GM19351 (cell line): ENCODE results near the gene IFT81.

ENCODE experiments used
- ATAC-seq: cut with Tn5 transposase; IDR thresholded peaks from one replicate; pipeline ENCODE4 v1.9.1; 2021; ENCODE audit warnings: mild to moderate bottlenecking, moderate library complexity; ENCODE audit not compliant: unreplicated experiment

Gene IFT81

DNA sequence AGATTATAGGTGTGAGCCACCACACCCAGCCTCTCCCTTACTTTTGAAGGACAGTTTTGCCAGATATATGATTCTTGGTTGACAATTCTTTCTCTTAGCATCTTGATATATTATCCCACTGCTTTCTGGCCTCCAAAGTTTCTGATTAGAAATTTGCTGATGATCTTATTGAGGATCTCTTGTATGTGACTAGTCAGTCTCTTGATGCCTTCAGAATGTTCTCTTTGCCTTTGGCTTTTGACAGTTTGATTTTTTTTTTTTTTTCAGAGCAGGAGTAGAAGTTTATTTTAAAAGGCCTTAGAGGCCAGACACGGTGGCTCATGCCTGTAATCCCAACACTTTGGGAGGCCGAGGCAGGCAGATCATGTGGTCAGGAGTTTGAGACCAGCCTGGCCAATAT is 32.6 kb downstream of the IFT81 start:
- no peak for ATAC-seq

DNA sequence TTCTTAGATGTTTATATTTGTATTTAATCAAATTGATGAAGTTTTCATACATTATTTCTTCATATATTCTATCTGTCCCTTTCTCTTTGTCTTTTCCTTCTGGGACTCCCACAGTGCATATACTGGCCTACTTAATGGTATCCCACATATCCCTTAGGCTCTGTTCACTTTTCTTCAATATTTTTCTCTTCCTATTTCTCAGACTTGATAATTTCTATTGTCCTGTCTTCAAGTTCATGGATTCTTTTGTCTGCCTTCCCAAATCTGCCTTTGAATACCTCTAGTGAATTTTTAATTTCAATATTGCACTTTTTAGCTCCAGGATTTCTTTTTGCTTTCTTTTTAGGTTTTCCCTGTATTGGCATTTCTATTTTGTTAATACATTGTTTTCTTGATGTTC is 33.4 kb downstream of the IFT81 start:
- ATAC-seq: no peak

DNA sequence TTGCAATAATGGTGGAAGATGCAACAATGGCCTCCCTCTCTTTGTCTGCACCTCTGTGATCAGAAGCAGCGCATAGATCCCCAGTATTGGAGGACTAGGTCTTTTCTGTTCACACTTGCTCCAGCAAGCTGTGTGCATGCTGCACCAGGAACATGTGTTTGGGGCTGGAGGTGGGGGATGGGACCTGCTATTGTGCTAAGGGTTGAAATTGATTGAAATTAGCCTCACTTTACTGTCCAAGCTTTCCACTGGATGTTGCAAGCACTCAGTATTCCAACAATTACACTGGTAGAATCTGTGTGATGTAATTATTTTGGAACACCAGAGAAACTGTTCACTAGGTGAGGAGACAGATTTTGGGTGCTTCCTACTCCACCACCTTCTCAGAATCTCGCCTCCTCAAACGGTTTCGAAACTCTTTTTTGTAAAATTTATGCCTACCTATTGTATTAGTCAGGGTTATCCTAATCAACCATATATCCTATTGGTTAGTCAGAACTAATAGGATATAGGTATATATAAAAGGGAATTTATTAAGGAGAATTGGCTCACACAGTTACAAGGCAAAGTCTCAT is 35.6 kb downstream of the IFT81 start:
- ATAC-seq: no peak

DNA sequence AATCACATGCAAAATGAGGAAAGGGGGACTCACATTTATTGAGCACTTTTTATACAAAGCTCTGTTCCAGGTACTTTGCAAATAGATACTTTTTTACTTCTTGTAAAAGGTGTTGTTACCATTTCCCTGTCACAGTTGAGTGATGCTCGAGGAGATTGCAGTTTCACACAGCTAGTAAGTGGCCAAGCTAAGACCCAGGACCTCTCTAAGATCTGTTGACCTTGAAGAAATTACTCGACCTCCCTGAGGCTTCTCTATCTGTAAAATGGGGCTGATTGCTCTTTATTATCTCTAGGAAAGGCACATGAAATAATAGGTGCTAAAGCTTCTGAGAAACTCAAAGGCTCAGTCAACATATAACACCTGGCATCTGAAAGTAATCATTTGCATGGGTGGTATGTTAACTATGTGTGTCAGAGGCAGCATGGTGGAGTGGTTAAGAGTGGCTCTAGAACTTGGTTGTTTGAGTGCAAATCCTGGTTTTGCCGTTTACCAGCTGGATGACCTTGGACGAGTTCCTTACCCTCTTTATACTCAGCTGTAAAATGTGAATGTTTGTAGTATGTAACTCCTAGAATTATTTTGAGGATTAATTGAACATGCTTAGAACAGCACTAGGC is 41.5 kb downstream of the IFT81 start:
- ATAC-seq: peak; percentile 60

DNA sequence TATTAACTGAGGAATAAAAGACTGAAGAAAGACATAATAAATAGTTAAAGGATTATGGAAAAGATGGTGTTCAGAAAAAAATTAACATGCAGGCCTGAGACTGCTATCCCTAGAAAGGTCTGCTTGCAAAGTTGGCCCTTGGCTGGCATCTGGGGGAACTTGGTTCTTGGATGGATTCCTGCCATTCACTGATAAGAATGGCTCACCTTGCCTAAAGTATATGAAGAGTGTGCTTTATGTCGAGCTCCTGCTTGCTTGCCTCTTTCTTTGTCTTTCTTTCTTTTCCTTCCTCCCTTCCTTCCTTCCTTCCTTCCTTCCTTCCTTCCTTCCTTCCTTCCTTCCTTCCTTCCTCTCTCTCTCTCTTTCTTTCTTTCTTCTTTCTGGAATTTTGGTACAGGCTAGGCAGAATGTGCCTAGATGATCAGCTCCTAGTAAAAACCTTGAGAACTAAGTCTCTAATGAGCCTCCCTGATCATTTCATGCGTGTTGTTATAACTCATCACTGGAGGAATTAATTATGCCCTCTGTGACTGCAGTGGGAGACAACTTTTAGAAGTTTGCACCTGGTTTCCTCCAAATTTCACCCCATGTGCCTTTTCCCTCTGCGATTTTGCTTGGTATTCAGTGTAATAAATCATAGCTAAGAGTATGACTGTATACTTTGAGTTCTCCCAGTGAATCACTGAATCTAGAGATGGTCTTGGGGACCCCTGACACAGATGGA is 44.7 kb downstream of the IFT81 start:
- ATAC-seq: no peak

DNA sequence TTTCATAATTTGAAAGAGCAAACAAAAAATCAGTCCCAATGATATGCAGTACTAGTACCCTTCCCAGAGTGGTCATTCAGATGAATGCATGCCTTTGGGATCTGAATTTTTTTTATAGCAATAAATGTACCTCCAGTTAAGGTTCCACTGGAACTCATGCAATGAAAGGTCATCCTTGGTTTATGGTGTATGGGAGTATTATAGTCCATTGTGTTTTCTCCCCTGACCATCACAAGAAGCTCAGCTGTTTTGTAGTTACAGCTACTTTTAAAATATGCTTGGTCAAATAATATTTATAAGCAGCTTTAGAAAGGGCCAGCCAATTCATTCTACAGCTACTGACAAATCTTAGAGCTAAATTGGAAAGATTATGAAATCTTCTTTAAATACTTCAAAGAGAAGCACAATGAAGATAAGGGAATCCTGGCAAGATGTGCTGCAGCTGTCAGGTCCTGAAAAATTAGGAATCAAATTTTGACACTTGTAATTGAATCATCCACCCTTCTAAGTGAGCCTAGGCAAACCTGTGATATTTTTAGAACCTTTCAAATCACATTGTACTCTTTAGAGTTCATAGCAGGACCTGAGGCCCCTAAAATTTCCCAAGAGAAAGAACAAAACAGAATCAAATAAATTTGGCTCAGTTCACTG is 46.5 kb downstream of the IFT81 start:
- no peak for ATAC-seq

DNA sequence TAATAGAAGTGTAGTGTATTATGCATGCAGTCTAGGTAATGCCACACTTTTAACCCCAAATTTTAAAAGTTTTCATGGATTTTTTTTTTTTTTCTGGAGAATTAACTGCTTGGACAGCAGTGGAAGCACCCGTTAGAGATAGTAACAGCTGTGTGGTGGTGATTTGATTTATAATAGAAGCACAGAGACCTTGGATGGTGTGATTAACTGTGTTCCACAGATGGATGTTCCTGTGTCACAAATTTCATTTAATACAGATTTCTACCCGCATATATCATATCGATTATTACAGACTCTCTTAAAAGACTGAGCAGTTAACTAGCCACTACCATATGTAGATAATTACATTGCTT is 47.0 kb downstream of the IFT81 start:
- no peak for ATAC-seq

DNA sequence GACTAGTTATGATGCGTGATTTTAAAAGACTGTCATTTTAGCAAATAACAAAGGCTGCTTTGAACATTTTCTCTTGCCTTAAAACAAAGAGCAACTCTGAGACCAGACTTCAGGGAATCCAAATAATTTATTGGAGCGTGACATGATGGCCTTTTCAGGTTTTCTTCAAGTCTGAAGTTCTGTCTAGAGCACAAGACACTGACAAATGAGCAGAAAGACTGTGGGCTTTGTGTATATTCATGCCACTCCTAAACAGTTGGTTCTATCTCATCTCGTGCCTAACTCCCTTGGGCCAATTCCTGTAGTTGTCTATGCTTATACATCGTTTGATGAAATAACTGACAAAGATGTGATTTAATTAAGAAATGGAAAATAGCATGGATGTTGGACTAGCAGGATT is 47.5 kb downstream of the IFT81 start:
- ATAC-seq: no peak

DNA sequence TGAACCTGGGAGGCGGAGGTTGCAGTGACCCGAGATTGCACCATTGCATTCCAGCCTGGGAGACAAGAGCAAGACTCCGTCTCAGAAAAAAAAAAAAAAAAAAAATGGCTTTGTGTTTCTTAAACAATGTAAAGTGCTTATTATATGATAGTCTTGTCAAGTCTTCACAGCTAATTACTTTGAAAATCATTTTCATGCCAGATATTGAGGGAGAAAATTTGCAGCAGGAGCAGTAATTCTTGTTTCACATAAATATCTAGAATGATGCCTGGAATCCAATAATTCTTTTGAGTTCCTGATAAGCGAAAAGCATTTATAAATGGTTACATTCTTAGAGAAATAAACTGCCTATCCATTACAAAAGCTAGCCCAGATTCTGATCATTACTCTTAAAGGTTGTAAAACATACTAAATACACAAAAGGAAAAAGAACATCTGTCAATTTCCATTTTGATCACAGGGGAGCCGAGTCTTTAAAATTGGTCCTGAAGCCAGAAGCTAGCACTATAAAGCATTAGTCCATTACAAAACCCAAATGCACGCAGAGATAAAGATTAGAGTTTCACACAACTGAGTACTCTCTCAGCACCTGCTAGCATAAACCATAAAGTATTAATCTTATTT is 50.3 kb downstream of the IFT81 start:
- no peak for ATAC-seq

DNA sequence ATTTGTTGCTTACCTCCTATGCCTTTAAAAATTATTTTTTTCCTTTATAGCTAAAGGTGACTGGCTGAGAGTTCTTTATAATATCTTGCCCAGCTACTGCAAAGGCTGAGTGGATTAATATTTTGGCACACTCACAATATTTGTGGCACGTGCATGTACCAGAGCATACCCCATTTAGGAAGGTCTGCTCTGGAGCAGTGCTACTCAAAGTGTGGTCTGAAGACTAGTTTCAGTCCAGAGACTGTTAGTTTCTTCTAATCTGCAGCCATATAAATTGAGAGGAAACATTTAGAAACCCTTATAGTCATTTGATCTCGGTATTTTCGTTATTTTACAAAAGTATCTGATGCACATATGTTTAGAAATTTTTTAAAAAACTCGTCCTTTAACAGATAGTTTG is 51.0 kb downstream of the IFT81 start:
- no peak for ATAC-seq

DNA sequence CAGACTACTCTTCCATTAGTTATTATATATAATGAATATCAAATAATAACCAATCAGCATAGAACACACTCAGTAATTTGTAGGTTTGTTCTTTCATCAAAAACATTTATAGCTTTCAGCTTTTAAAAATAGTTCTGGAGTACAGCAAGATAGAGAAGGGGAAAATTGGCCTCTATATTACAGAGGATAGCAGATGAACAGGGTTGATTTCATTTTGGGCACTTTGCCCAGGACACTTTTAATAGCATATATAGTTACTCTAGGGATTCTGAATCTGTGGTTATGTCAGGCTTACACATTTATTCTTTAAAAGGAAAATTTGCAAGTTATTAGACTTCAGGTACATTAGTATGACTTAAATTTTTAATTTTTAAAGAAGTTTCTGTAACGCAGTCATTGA is 52.6 kb downstream of the IFT81 start:
- ATAC-seq: no peak

DNA sequence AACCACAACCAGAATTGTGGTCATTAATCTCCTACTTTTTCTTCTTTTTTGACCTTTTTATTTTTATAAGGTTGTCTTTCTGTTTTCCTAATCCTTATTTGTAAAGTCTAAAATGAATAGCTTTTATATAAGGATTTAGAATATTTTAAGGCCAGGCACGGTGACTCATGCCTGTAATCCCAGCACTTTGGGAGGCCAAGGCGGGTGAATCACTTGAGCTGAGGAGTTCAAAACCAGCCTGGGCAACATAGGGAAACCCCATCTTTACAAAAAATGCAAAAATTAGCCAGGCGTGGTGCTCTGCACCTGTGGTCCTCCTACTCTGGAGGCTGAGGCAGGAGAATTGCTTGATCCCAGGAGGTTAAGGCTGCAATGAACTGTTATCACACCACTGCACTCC is 55.1 kb downstream of the IFT81 start:
- ATAC-seq: no peak

DNA sequence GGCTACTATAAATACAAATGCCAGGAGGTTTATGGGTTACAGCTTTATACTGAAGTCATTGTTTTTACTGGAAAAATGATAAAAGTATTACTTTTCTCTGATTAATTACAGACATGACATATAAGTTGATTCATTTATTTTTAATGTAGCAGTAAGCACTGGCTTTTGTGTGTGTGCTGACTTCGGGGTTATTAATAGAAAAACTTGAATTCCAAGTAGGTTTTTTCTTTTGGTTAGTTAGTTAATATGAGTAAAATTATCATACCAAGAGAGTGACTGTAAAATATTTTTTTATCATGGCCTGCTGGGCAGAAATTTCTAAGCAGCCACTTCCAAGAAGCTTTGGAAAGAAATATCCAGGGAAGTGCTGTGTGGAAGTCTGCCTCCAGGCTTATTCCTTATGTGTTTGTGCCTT is 56.4 kb downstream of the IFT81 start:
- no peak for ATAC-seq

DNA sequence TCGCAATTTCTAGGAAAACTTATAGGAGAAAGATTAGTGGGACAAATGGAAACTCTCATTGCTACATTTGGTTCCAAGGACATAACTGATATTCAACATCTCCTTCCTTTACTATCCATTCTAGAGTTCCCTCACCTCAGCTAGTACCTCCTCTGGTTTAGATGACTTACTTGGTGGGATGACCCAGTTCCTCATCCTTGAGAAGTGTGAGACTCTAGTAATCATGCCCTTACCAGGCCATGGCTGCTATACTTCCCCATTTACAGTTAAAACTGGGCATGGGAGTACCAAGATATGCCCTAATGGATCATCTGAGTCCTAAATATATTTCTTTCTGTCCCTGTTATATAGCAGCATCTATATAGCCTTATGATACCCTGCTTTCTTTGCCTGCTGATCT is 58.1 kb downstream of the IFT81 start:
- no peak for ATAC-seq

DNA sequence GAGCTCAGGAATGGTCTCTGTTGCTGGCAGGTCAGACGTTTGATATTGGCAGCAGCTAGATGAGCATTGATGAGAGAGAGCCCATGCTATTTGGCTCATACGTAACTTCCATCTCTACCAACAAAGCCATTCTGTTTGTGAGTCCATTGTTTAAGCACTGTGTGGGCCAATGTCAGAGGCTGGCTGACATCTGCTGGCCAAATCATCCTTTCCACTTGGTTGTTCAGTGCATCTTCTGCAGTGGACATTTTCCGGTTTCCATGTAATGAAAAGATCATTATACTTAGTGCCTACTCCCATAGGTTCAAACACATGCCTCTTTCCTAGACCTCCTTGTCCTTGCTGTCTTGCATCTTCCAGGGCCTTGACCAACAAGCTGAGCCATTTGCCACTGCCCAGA is 59.2 kb downstream of the IFT81 start:
- no peak for ATAC-seq

DNA sequence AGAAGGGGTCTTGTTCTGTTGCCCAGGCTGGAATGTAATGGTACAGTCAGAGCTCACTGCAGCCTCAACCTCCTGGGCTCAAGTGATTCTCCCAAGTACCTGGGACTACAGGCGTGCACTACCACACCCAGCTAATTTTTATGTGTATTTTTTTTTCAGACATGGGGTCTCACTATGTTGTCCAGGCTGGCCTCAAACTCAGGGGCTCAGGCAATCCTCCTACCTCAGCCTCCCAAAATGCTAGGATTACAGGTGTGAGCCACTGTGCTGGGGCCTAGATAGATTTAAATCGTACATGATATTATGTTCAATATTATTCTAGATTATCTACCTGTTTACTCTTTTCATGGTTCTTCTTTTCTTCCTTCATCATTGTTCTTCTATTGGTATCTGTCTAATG is 61.5 kb downstream of the IFT81 start:
- ATAC-seq: no peak

DNA sequence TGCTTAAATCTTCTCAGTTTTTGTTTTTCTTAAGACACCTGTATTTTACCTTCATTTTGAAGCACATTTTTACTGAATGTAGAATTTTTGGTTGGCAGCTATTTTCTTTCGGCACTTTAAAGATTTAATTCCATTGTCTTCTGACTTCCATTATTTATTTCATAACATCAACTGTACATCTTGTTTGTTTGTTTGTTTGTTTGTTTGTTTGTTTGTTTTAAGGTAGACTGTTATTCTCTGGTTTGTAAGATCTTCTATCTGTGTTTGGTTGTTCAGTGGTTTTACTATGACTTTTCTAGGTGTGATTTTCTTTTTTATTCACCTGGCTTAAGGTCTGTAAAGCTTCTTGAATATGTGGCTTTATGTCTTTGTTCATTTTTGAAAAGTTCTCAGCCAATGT is 61.9 kb downstream of the IFT81 start:
- no peak for ATAC-seq

DNA sequence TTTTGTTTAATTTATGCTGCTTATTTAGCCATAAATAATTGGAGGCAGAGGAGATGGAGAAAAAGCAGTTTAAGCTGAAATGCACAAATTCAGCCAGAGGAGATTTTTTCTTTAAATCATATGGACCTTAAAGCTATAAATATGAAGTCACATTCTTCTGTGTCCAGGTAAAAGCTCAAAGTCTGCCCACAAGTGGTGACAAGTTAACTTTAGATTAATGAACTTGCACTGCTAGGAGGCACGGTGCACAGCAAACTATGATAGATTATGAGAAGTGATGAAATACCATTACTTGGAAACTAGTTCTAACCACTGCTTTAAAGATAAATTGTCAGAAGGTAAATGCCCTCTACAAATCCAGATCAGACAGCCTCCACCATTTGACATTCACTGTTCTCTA is 69.0 kb downstream of the IFT81 start:
- no peak for ATAC-seq

DNA sequence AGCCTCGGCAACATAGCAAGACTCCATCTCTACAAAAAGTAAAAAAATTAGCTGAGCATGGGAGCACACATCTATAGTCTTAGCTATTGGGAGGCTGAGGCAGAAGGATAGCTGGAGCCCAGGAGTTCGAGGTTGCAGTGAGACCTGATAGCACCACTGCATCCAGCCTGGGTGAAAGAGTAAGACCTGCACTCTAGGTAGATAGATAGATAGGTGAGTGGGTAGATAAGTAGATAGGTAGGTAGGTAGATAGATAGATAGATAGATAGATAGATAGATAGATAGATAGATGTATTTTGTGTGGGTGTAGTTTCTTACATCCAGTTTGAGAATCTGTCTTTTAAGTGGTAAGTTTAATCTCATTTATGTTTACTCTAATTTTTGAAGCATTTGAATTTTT is 72.8 kb downstream of the IFT81 start:
- no peak for ATAC-seq

DNA sequence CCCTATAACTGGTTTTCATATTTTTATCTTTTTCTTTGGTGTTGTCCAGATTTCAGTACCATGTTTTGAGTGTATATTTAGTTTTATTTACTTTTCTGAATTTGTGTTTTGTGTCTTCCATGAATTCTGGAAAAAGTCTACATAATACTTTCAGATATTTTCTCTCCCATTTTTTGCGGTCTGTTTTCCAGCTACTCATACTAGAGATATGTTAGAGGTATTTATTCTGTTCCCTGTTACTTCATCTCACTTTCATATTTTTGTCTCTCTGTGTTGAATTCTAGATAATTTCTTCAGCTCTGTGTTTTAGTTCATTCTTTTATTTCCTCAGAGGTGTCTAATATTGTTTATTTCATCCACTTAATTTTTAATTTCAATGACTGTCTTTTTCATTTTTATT is 74.2 kb downstream of the IFT81 start:
- no peak for ATAC-seq

DNA sequence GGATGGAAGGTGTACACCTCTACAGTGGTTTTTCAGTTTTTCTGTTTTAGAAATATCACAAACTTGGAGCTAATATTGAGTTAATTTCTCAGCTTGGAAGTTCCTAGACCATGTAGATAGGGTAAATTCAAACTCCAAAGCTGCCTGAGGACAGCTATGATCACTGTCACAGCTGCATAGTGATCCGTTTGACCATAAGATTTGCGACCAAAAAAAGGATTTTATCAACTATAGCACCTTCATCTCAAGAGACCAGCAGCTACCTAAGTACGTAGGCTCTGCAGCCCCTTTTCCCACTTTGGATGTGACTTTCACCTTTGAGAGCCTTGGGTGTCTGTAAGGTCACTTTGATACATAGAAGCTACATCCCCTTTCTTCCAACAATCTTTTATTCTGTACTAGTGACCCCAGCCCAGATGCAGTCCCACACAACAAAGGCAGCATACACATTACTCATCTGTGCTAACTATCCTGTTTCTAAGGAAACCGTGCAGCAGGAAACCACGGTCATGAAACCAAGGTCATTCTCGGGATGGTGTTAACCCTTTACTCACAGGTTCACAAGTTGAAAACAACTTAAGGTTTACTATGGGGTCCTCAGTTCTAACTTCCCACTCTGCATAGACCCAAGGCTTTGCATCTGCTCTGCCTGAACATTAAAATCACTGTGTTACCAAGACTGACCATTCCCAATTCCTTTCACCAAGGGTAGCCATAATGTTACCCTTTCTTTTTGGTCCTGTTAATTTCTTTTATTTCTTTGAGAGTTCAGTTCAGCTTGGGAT is 75.4 kb downstream of the IFT81 start:
- no peak for ATAC-seq
